Activated T-cell treated with anti-CD3 and anti-CD28 coated beads for 48 hours (primary cell): ENCODE data around the gene SMIM24.
"Not testable (repeated sequence)": the region's sequence is repeated elsewhere in the genome, so short reads cannot be mapped to it uniquely, and the experiment has no call there.

Experiments
- DNase-seq: peaks from one replicate; pipeline ENCODE4 v3.0.0-alpha.2; 2020; ENCODE audit warnings: low read depth

Gene SMIM24

GRCh38 chr19:3455960-3456601 lies 24.2 kb downstream of the SMIM24 start:
- DNase-seq = no peak

- no peak for DNase-seq
Measured at GRCh38 chr19:3455393-3455955, 24.9 kb downstream of the SMIM24 start.

- no peak for DNase-seq
Measured at GRCh38 chr19:3454656-3455392, 25.5 kb downstream of the SMIM24 start.

- DNase-seq = no peak
Measured at GRCh38 chr19:3453840-3454239, 26.5 kb downstream of the SMIM24 start.

- DNase-seq = not testable (repeated sequence)
Measured at GRCh38 chr19:3452942-3453214, 27.4 kb downstream of the SMIM24 start.

GRCh38 chr19:3452171-3452941 lies 28.0 kb downstream of the SMIM24 start:
- no peak for DNase-seq

GRCh38 chr19:3451451-3451866 lies 28.9 kb downstream of the SMIM24 start:
- DNase-seq = no peak

- no peak for DNase-seq
Measured at GRCh38 chr19:3450796-3451411, 29.4 kb downstream of the SMIM24 start.

GRCh38 chr19:3448616-3449334 lies 31.6 kb downstream of the SMIM24 start:
- DNase-seq = no peak

GRCh38 chr19:3446657-3447056 lies 33.7 kb downstream of the SMIM24 start:
- not testable (repeated sequence) for DNase-seq

- DNase-seq = no peak
Measured at GRCh38 chr19:3444695-3445234, 35.6 kb downstream of the SMIM24 start.

- DNase-seq = no peak
Measured at GRCh38 chr19:3443840-3444694, 36.3 kb downstream of the SMIM24 start.

- DNase-seq = no peak
Measured at GRCh38 chr19:3442487-3443071, 37.7 kb downstream of the SMIM24 start.

- DNase-seq = no peak
Measured at GRCh38 chr19:3441986-3442329, 38.4 kb downstream of the SMIM24 start.

- DNase-seq = no peak
Measured at GRCh38 chr19:3441089-3441985, 39.0 kb downstream of the SMIM24 start.

- peak; percentile 48 for DNase-seq
Measured at GRCh38 chr19:3440082-3440481, 40.2 kb downstream of the SMIM24 start.

GRCh38 chr19:3434630-3435553 lies 45.4 kb downstream of the SMIM24 start:
- DNase-seq = peak; percentile 97
